Transverse colon (tissue), 4 donors: Measurements from ENCODE around the gene ATRAID.

Source experiments
- EP300 ChIP-seq: sonication (generic); formaldehyde crosslinking; IDR thresholded peaks from one replicate; pipeline ENCODE4 v1.6.1; 2017; ENCODE audit warnings: antibody characterized with exemption, low read depth
- POLR2A ChIP-seq: fragments of 450-650 bp; IDR thresholded peaks from one replicate; pipeline ENCODE4 v1.6.1; 2016; ENCODE audit warnings: antibody characterized with exemption, mild to moderate bottlenecking, moderate library complexity
- POLR2AphosphoS5 ChIP-seq, 3 donors: sonication (generic); formaldehyde crosslinking; IDR thresholded peaks; one replicate each; pipeline ENCODE4 v1.6.1; 2016; ENCODE audit warnings: antibody characterized with exemption in 3 of 3
- TF ChIP-seq, protein P1 (sequence below), 5 experiments: fragments of 200-600 bp in 3 of 5; fragments of 450-650 bp in 2 of 5; sonication (generic) in 3 of 5; IDR thresholded peaks; 1 replicate in 2 of 5; 2 replicates in 3 of 5; pipeline ENCODE4 v1.5.1; 2016 to 2017; ENCODE audit warnings: antibody characterized with exemption in 5 of 5, inconsistent platforms in 3 of 5, mild to moderate bottlenecking in 2 of 5, moderate library complexity in 1 of 5

DNA sequence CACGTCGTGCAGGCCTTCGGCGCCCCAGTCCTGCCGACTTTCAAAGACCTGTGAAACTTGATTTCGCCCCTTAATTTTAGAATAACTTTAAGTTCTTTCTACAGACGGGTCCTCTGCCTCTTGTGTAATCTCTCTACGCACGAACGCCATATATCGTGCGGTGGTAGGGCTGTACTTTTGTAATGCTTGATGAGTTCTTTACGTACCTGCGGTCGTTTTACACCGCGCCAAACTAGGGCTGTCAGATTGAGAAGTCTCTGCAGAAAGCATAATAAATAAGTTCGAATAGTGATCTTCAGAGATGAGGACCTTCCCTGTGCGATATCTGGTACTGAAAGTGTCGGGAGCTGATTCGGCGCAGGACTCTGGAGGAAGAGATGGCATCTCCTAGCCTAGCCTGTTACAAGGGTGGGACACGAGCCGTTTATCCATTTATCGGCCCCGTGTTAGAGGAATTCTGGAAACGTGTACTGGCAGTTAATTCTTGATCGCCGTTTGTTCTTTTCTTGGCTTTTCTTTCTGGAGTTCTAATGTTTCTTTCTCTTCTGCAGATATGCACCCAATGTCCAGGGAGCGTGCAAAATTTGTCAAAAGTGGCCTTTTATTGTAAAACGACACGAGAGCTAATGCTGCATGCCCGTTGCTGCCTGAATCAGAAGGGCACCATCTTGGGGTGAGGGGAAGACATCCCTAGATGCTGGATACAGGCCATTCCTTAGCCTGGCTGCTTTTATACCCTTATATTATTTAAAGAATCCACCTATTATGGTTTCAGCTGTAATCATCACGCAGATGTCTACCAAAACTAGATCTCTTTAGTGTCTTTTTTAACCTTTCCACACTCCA is 1.0 kb downstream of the ATRAID start:
- TF ChIP-seq, protein P1, sequence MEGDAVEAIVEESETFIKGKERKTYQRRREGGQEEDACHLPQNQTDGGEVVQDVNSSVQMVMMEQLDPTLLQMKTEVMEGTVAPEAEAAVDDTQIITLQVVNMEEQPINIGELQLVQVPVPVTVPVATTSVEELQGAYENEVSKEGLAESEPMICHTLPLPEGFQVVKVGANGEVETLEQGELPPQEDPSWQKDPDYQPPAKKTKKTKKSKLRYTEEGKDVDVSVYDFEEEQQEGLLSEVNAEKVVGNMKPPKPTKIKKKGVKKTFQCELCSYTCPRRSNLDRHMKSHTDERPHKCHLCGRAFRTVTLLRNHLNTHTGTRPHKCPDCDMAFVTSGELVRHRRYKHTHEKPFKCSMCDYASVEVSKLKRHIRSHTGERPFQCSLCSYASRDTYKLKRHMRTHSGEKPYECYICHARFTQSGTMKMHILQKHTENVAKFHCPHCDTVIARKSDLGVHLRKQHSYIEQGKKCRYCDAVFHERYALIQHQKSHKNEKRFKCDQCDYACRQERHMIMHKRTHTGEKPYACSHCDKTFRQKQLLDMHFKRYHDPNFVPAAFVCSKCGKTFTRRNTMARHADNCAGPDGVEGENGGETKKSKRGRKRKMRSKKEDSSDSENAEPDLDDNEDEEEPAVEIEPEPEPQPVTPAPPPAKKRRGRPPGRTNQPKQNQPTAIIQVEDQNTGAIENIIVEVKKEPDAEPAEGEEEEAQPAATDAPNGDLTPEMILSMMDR (IDR thresholded peaks at IDR 0.05), result no peak
- TF ChIP-seq POLR2A (no peak), POLR2AphosphoS5 (IDR thresholded peaks at IDR 0.05) (no peak), EP300 (no peak)
